ENCODE measurements around the gene SCARB2.
"Not testable (repeated sequence)": the region's sequence is repeated elsewhere in the genome, so short reads cannot be mapped to it uniquely, and the experiment has no call there.

SCARB2 gene

GRCh38 chr4:76213415-76214176 is at the start of gene SCARB2:
Gene SCARB2, minus strand, starts transcription at chr4:76213824. Its CDS starts 281 bp downstream, at chr4:76213543.
- DNase-seq = peak; percentile 79
- in situ Hi-C loops (cut with HindIII; ENCODE audit: low pct_ligation_motif_present, low pct_unique_long_range_greater_than_20kb, low sequenced_read_pairs) = no loop called here

- in situ Hi-C loops (cut with HindIII; ENCODE audit: low pct_ligation_motif_present, low pct_unique_long_range_greater_than_20kb, low sequenced_read_pairs) = no loop called here
- no peak for DNase-seq
These were observed 46.9 kb upstream of the SCARB2 start for GRCh38 chr4:76260571-76260970.

DNA sequence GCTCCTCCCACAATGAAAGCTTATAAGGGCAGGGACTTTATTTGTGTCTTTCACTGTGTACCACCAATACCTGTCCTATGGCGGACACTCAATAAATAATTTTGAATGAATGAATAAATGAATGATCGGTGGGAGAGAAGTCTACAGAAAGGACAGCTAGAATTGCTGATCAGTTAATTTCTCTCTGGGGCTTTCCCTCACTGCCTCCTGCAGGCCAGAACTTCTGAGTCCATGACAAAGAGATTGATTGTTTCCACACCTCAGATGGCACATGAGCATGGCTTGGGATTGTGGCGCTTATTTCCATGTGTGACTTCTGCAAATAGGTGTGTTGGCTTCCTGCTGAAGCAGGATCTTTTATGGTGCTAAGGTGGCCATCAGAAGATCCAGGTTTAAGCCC is 44.2 kb upstream of the SCARB2 start:
- DNase-seq = no peak
- in situ Hi-C loops (cut with HindIII; ENCODE audit: low pct_ligation_motif_present, low pct_unique_long_range_greater_than_20kb, low sequenced_read_pairs) = no loop called here

DNA sequence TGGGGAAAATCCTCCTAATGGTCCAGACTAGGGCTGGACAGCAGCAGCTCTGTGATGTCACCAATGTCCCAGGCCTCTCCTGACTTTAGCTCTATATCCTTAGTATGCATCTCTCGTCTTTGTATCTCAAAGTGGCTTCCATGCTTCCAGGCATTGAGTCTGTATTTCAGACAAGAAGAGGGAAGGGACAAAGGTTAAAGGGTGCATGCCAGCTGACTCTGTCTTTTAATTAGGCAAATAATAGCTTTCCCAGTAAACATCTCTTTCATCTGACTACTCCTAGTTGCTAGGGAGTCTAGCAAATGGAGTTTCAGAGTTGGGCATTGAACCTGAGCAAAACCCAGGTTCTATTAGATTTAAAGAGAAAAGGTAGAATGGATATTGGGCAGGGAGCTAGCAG is 43.3 kb upstream of the SCARB2 start:
- in situ Hi-C loops (cut with HindIII; ENCODE audit: low pct_ligation_motif_present, low pct_unique_long_range_greater_than_20kb, low sequenced_read_pairs) = no loop called here
- no peak for DNase-seq

- no peak for DNase-seq
- in situ Hi-C loops (cut with HindIII; ENCODE audit: low pct_ligation_motif_present, low pct_unique_long_range_greater_than_20kb, low sequenced_read_pairs) = no loop called here
These were observed 42.4 kb upstream of the SCARB2 start for GRCh38 chr4:76256032-76256431.

GRCh38 chr4:76253511-76253910 is 39.9 kb upstream of the SCARB2 start:
- in situ Hi-C loops (cut with HindIII; ENCODE audit: low pct_ligation_motif_present, low pct_unique_long_range_greater_than_20kb, low sequenced_read_pairs) = no loop called here
- DNase-seq = no peak

DNA sequence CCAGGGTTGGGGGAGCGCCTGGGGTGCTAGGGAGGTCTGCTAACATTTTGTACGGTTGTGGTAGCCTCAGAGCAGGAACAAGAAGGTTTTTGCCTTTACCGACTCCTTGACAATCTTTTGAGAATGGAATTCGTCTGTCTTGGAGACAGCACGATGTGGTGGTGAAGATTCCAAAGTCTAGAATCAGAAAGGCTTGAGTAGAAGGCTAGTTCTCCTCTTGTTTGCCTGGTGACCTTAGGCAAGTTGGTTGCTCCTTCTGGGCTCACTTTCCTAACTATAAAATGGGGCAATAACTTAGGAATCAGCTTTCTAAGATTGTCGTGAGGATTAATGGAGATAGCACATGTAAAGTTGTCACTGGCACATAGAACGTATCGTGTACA is 38.6 kb upstream of the SCARB2 start:
- DNase-seq = no peak
- in situ Hi-C loops (cut with HindIII; ENCODE audit: low pct_ligation_motif_present, low pct_unique_long_range_greater_than_20kb, low sequenced_read_pairs) = no loop called here

DNA sequence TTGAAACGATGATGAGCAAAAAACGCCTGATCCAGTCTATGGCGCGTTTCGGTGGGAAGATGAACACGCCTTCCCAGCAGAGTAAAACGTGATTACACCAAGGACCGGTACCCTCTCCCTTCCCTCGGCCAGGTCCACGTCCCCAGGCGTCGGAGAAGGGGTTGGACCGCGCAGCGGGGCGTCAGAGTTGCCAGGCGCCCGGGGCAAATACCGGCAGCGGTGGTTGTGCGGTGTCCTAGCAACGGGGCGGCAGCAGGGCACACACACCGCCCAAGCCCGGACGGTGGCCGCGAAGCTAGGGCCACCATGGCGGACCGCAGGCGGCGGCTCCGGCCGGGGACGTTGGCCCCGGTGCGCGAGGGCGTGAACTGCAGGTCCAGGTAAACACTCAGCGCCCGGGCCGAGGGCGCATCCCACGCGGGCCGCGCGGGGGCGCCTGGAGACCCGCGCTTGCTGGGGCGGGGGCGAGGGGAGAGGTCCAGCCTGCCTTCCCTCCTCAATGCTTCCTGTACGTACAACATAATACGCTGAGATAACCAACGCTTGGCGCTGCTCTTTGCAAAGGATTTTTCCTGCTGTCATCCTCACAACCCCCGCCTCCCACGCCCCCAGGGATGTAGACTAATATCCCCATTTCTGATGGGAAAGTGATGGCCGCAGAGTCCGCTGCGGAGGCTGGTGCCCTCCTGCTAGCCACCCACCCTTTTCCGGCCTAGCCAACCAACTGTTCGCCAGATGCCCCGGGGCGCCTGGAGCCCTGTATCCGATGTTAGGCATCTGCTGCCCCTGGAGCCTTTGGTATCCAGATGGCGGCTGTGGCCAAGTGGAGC is 38.0 kb upstream of the SCARB2 start, which contains the start of gene FAM47E:
Gene FAM47E, plus strand, starts transcription at position 281 of the 830 bp plus-strand sequence. Its CDS starts 26 bp downstream, at position 307.
- in situ Hi-C loops (cut with HindIII; ENCODE audit: low pct_ligation_motif_present, low pct_unique_long_range_greater_than_20kb, low sequenced_read_pairs) = no loop called here
- DNase-seq = peak; percentile 66

DNA sequence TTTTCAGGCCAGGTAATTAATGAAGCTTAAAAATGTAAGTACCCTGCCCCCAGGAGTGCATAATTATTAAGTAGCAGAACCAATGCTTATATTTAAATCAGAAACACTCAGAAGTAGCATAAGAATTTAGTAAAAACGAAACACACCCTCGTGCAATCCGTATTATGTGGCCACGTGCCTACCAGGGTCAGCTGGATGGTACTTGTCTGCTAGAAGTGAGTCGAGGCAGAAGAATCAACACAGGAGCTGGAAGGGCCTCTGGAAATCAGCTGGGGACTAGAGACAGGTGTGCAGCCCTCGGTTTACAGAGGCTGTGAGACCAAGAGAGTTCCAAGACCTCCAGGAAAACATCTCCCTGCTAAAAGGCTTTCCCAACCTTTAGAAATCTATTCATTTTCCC is 37.3 kb upstream of the SCARB2 start:
- in situ Hi-C loops (cut with HindIII; ENCODE audit: low pct_ligation_motif_present, low pct_unique_long_range_greater_than_20kb, low sequenced_read_pairs) = no loop called here
- DNase-seq = no peak

DNA sequence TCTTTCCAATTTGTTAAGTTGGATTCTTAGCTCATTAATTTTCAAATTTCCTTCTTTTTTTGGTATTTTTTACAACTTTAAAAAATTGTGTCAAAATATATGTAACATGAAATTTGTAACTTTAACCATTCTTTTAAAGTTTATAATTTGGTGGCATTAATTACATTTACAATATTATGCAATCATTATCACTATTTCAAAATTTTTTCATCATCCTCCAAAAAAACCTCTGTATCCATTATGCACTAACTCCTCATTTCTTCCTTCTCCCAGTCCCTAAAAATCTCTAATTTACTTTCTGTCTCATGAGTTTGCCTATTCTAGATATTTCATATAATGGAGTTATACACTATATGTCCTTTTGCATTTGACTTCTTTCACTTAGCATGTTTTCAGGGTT is 33.2 kb upstream of the SCARB2 start:
- in situ Hi-C loops (cut with HindIII; ENCODE audit: low pct_ligation_motif_present, low pct_unique_long_range_greater_than_20kb, low sequenced_read_pairs) = no loop called here
- DNase-seq = no peak

- in situ Hi-C loops (cut with HindIII; ENCODE audit: low pct_ligation_motif_present, low pct_unique_long_range_greater_than_20kb, low sequenced_read_pairs) = no loop called here
- no peak for DNase-seq
These were observed 32.4 kb upstream of the SCARB2 start for GRCh38 chr4:76246025-76246424.

DNA sequence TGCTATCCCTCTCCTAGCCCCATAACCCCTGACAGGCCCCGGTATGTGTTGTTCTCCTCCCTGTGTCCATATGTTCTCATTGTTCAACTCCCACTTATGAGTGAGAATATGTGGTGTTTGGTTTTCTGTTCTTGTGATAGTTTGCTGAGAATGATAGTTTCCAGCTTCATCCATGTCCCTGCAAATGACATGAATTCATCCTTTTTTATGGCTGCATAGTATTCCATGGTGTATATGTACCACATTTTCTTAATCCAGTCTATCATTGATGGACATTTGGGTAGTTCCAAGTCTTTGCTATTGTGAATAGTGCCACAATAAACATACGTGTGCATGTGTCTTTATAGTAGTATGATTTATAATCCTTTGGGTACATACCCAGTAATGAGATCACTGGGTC is 30.3 kb upstream of the SCARB2 start:
- DNase-seq; in situ Hi-C loops (cut with HindIII; ENCODE audit: low pct_ligation_motif_present, low pct_unique_long_range_greater_than_20kb, low sequenced_read_pairs): not testable (repeated sequence)

GRCh38 chr4:76240236-76240635 is 26.6 kb upstream of the SCARB2 start:
- DNase-seq = no peak
- in situ Hi-C loops (cut with HindIII; ENCODE audit: low pct_ligation_motif_present, low pct_unique_long_range_greater_than_20kb, low sequenced_read_pairs) = no loop called here

DNA sequence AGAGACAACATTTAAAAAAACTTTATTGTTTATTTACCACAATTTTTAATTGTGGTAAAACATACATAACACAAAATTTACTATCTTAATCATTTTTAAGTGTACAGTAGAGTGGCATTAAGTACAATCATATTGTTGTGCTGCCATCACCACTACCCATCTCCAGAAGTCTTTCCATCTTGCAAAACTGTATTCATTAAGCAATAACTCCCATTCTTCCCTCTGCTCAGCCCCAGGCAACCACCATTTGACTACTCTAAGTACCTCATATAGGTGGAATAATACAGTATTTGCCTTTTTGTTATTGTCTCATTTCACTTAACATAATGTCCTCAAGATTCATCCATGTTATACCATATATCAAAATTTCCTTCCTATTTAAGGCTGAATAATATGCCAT is 25.1 kb upstream of the SCARB2 start:
- DNase-seq = no peak
- in situ Hi-C loops (cut with HindIII; ENCODE audit: low pct_ligation_motif_present, low pct_unique_long_range_greater_than_20kb, low sequenced_read_pairs) = no loop called here

GRCh38 chr4:76238236-76238635 is 24.6 kb upstream of the SCARB2 start:
- no peak for DNase-seq
- in situ Hi-C loops (cut with HindIII; ENCODE audit: low pct_ligation_motif_present, low pct_unique_long_range_greater_than_20kb, low sequenced_read_pairs) = no loop called here

DNA sequence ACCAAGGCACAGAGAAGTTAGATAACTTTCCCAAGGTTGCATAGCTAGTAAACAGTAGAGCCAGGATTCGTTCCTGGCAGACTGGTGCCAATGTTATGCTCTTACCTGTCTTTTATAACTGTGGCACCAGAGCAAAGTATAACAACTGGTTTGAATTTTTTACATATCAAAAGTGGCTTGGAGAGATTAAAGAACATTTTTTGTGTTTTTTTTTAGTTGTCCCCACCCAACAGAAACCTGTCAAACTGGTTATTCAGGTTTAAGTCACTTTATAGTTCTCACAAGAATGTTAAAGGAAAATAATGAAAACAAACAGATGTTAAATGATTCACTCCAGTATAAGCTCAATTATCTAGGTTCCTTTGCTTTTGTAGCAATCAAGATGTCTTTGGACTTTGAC is 22.3 kb upstream of the SCARB2 start:
- DNase-seq = no peak
- in situ Hi-C loops (cut with HindIII; ENCODE audit: low pct_ligation_motif_present, low pct_unique_long_range_greater_than_20kb, low sequenced_read_pairs) = no loop called here

DNA sequence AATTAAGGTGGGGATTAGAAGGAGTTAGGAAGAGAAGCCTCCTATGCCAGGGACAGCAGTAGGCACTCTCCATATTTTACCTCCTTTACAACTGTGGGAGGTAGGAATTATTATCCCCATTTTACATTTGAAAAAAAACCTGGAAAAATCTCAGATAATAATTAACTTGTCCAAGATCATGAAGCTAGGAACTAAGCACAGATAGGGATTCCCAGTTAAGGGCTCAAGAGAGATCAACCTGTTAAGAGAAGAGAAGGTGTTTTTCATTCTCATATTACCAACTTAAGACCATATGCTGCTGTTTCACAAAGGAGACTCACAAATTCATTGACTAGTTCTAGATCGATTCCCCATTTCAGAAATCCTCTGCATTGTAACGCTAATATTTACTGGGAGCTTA is 21.8 kb upstream of the SCARB2 start:
- in situ Hi-C loops (cut with HindIII; ENCODE audit: low pct_ligation_motif_present, low pct_unique_long_range_greater_than_20kb, low sequenced_read_pairs) = no loop called here
- no peak for DNase-seq

GRCh38 chr4:76234679-76235044 is 21.0 kb upstream of the SCARB2 start:
- in situ Hi-C loops (cut with HindIII; ENCODE audit: low pct_ligation_motif_present, low pct_unique_long_range_greater_than_20kb, low sequenced_read_pairs) = no loop called here
- no peak for DNase-seq

DNA sequence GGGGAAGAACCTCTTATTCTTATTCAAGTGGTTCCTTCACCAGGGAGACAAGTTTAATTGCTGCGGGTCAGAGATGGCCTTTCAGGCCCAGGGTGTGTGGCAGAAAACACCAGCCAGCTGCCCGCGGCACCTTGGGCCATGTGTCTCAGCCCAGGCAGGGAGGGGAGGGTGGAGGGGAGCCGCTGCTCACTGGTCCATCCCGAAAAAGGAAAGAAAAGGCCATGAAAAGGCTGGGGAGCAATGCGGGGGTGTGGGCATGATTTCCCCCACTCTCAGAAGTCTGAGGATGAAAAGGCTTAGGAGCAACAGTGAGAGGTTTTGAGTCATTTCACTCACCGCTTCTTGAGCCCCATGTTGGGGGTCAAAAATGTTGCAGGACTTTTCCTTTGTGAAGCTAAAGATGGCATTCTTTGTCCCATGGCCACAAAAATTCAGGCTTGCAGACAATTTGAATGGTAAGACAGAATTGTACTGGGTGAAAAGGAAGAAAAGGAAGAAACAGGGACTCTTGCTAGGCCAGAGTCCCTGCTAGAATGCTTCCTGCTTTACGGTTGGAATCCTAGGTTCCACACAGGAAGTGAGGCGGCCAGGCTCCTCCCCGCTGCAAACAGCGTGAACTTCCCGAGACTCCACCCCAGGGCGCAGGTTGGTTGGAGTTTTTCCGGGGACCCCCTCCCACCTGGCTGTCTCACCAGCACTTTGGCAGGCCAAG is 20.5 kb upstream of the SCARB2 start:
- no peak for DNase-seq
- in situ Hi-C loops (cut with HindIII; ENCODE audit: low pct_ligation_motif_present, low pct_unique_long_range_greater_than_20kb, low sequenced_read_pairs) = no loop called here
